DOHH2 (cell line): ENCODE data around the gene CIAPIN1.

Experiments
- H3F3A ChIP-seq: fragments of 200-600 bp; sonication (generic), shearing (Covaris generic); 2 replicates; pipeline ENCODE4 v1.6.0; 2016; ENCODE audit warnings: antibody characterized with exemption, mild to moderate bottlenecking; ENCODE audit not compliant: control insufficient read depth, insufficient read depth
- H3K27ac ChIP-seq: fragments of 200-600 bp; sonication (generic); 2 replicates; pipeline ENCODE4 v1.5.1; 2014; ENCODE audit warnings: low read depth, mild to moderate bottlenecking, low read length, moderate library complexity
- H3K27me3 ChIP-seq: fragments of 200-600 bp; sonication (generic); 2 replicates; pipeline ENCODE4 v1.6.1; 2014; ENCODE audit warnings: mild to moderate bottlenecking, low read length, mixed read lengths; ENCODE audit not compliant: control insufficient read depth
- H3K36me3 ChIP-seq: fragments of 200-600 bp; sonication (generic); 2 replicates; pipeline ENCODE4 v1.6.1; 2014; ENCODE audit warnings: mild to moderate bottlenecking, low read length, moderate library complexity, mixed read lengths; ENCODE audit not compliant: control insufficient read depth
- H3K4me1 ChIP-seq: fragments of 200-600 bp; sonication (generic); 2 replicates; pipeline ENCODE4 v1.6.1; 2014; ENCODE audit warnings: mild to moderate bottlenecking, low read length, mixed read lengths; ENCODE audit not compliant: control insufficient read depth
- H3K4me2 ChIP-seq: fragments of 200-600 bp; sonication (generic); 2 replicates; pipeline ENCODE4 v1.6.0; 2014; ENCODE audit warnings: mild to moderate bottlenecking, low read length, moderate library complexity
- H3K4me3 ChIP-seq: fragments of 200-600 bp; sonication (generic); 2 replicates; pipeline ENCODE4 v1.5.1; 2014; ENCODE audit warnings: mild to moderate bottlenecking, low read length, mixed read lengths
- H3K79me2 ChIP-seq: fragments of 200-600 bp; sonication (generic); 2 replicates; pipeline ENCODE4 v1.6.1; 2014; ENCODE audit warnings: mild to moderate bottlenecking, low read length, mixed read lengths; ENCODE audit not compliant: control insufficient read depth
- H3K9me2 ChIP-seq: fragments of 200-600 bp; sonication (generic); replicated peaks from 2 replicates; pipeline ENCODE4 v1.6.1; 2014; ENCODE audit warnings: mild to moderate bottlenecking, low read length, mixed read lengths; ENCODE audit not compliant: control insufficient read depth
- H3K9me3 ChIP-seq: fragments of 200-600 bp; sonication (generic); 2 replicates; pipeline ENCODE4 v1.6.1; 2014; ENCODE audit warnings: antibody characterized with exemption, low read length, mixed read lengths; ENCODE audit not compliant: control insufficient read depth, insufficient read depth
- H4K20me1 ChIP-seq: fragments of 200-600 bp; sonication (generic); 2 replicates; pipeline ENCODE4 v1.6.0; 2014; ENCODE audit warnings: low read depth, mild to moderate bottlenecking, antibody characterized with exemption, low read length, moderate library complexity; ENCODE audit not compliant: control insufficient read depth, insufficient read depth
- EZH2phosphoT487 ChIP-seq: fragments of 200-600 bp; sonication (generic); IDR thresholded peaks from 2 replicates; pipeline ENCODE4 v1.6.1; 2017; ENCODE audit warnings: borderline replicate concordance, mild to moderate bottlenecking, antibody characterized with exemption, low read length, moderate library complexity, mixed read lengths
- TF ChIP-seq, protein P1 (sequence below): fragments of 200-600 bp; sonication (generic); IDR thresholded peaks from one replicate; pipeline ENCODE4 v1.5.1; 2014; ENCODE audit warnings: antibody characterized with exemption, mild to moderate bottlenecking, low read depth, low read length; ENCODE audit not compliant: poor library complexity, severe bottlenecking

CIAPIN1 gene

DNA sequence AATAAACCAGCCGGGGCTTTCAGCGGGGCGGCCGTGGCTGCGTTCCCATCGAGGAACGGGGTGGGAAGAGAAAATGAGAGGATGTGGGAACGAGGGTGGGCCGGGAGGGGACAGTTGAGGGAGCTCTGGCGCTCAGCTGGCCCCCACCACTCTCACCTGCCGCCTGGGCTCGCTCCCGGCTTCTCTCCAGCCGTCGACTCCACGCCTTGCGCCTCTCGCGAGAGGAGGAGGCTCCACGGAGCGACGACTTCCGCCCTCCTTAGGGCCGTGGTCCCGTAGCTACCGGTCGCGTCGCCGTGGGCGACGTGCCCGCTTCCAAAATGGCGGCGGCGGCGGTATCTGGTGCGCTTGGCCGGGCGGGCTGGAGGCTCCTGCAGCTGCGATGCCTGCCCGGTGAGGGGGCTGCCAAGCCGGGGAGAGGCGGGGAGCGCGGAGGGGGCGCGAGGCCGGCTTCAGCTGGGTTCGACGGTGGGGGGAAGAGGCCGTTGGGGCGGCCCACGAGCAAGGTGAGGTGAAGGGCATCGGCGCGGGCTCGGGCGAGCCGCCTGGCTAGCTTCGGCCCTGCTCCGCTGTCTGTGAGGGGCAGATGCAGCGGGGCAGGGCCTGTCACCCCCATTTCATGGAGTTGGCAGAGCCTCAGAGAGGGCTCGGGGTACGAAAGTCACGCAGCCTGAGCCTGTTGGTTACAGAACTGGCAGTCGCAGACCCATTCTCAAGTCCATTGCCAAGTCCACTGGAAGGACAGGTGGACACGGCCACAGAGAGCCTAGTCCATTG, at the start of gene CIAPIN1, which contains the start of gene COQ9:
CIAPIN1 (minus strand) TSS at position 200 of the 777 bp plus-strand sequence. CDS start 6,457 bp downstream, outside the sequence.
COQ9 (plus strand) TSS at position 294 of the 777 bp plus-strand sequence; CDS start at position 321, 27 bp downstream.
- H3K4me3 ChIP-seq, result peak within 1 kb of the TSS; percentile 82
- H4K20me1 ChIP-seq, result no peaks in the 10 kb centered on the region
- no peaks in the 10 kb centered on the region for H3K9me2 ChIP-seq
- no peaks in the 10 kb centered on the region for H3F3A ChIP-seq
- H3K4me1 ChIP-seq, result peaks cover 22% of the 10 kb centered on the region
- no peaks in the 10 kb centered on the region for H3K27me3 ChIP-seq
- H3K79me2 ChIP-seq, result peaks cover 69% of the 10 kb centered on the region
- H3K36me3 ChIP-seq, result peaks cover 27% of the 10 kb centered on the region
- peak within 1 kb of the TSS; percentile 90 for H3K4me2 ChIP-seq
- no peak for TF ChIP-seq EZH2phosphoT487
- TF ChIP-seq, protein P1, sequence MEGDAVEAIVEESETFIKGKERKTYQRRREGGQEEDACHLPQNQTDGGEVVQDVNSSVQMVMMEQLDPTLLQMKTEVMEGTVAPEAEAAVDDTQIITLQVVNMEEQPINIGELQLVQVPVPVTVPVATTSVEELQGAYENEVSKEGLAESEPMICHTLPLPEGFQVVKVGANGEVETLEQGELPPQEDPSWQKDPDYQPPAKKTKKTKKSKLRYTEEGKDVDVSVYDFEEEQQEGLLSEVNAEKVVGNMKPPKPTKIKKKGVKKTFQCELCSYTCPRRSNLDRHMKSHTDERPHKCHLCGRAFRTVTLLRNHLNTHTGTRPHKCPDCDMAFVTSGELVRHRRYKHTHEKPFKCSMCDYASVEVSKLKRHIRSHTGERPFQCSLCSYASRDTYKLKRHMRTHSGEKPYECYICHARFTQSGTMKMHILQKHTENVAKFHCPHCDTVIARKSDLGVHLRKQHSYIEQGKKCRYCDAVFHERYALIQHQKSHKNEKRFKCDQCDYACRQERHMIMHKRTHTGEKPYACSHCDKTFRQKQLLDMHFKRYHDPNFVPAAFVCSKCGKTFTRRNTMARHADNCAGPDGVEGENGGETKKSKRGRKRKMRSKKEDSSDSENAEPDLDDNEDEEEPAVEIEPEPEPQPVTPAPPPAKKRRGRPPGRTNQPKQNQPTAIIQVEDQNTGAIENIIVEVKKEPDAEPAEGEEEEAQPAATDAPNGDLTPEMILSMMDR, result no peak
- no peaks in the 10 kb centered on the region for H3K9me3 ChIP-seq
- peak within 1 kb of the TSS; percentile 57 for H3K27ac ChIP-seq

DNA sequence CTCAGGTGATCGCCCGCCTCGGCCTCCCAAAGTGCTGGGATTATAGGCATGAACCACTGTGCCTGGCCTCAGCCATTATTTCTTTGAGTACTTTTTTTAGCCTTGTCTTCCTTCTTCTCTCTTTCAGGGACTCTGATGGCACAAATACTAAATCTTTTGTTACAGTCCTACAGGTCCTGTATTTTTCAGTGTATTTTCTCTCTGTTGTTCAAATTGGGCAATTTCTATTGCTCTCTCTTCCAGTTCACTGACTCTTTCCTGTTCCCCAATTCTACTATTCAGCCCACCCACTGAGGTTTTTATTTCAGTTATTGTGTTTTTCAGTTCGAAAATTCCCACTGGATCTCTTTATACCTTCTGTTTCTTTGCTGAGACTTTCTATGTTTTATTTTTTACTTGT, 46.6 kb upstream of the CIAPIN1 start:
- peaks cover 10% of the 10 kb centered on the region for H3K4me1 ChIP-seq
- no peaks in the 10 kb centered on the region for H4K20me1 ChIP-seq
- no peaks in the 10 kb centered on the region for H3K9me3 ChIP-seq
- no peak overlapping the region for H3K27ac ChIP-seq
- H3K4me3 ChIP-seq, result no peak overlapping the region
- peak overlapping the region; percentile 45 for H3K4me2 ChIP-seq
- no peaks in the 10 kb centered on the region for H3K79me2 ChIP-seq
- H3K9me2 ChIP-seq, result no peaks in the 10 kb centered on the region
- no peak for TF ChIP-seq EZH2phosphoT487
- TF ChIP-seq, protein P1, result no peak
- H3F3A ChIP-seq, result no peaks in the 10 kb centered on the region
- H3K36me3 ChIP-seq, result no peaks in the 10 kb centered on the region
- peaks cover 4% of the 10 kb centered on the region; the same call in 1 of the 2 replicates for H3K27me3 ChIP-seq

DNA sequence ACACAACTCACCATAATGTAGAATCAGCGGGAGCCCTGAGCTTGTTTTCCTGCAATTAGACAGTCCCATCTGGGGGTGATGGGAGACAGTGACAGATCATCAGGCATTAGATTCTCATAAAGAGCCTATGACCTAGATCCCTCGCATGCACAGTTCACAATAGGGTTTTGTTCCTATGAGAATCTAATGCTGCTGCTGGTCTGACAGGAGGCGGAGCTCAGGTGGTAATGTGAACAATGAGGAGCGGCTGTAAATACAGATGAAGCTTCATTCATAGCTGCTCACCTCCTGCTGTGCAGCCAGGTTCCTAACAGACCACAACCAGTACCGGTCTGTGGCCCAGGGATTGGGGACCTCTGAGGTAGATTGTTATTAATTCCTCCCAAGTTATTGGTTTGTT, 42.0 kb upstream of the CIAPIN1 start:
- no peaks in the 10 kb centered on the region for H3K9me2 ChIP-seq
- no peaks in the 10 kb centered on the region for H3K79me2 ChIP-seq
- no peak overlapping the region for H3K27ac ChIP-seq
- no peaks in the 10 kb centered on the region for H3F3A ChIP-seq
- no peaks in the 10 kb centered on the region for H3K9me3 ChIP-seq
- no peak overlapping the region for H3K4me3 ChIP-seq
- H3K4me2 ChIP-seq, result no peak overlapping the region
- H3K27me3 ChIP-seq, result peaks cover 15% of the 10 kb centered on the region
- H3K4me1 ChIP-seq, result peaks cover 18% of the 10 kb centered on the region
- no peaks in the 10 kb centered on the region for H4K20me1 ChIP-seq
- H3K36me3 ChIP-seq, result no peaks in the 10 kb centered on the region
- TF ChIP-seq, protein P1, result no peak
- no peak for TF ChIP-seq EZH2phosphoT487
